Sigmoid colon (tissue), 7 donors: Measurements from ENCODE around the gene POLR1A. TPM values are rescaled to one million over a fixed set of nuclear protein-coding genes. Genes with fewer than 3 reads are reported as not detected.

Experiments used
- DNase-seq: peaks from one replicate; pipeline ENCODE4 v3.0.0-alpha.2; 2019
- H3K27ac ChIP-seq, 4 donors: fragments of 200-600 bp; sonication (generic); one replicate each; pipeline ENCODE4 v1.5.1; 2016 to 2019; ENCODE audit warnings: mild to moderate bottlenecking in 1 of 4
- H3K27me3 ChIP-seq, 3 donors: fragments of 200-600 bp; sonication (generic); one replicate each; pipeline ENCODE4 v1.5.1; 2019; ENCODE audit warnings: mild to moderate bottlenecking in 1 of 3
- H3K36me3 ChIP-seq, 4 donors: fragments of 200-600 bp; sonication (generic); one replicate each; pipeline ENCODE4 v1.5.1; 2016 to 2019
- H3K4me1 ChIP-seq, 4 donors: fragments of 200-600 bp; sonication (generic); one replicate each; pipeline ENCODE4 v1.5.1; 2017 to 2019
- H3K4me3 ChIP-seq, 4 donors: fragments of 200-600 bp; sonication (generic); one replicate each; pipeline ENCODE4 v1.5.1; 2017 to 2019; ENCODE audit warnings: mild to moderate bottlenecking in 2 of 4, moderate library complexity in 1 of 4
- H3K9me3 ChIP-seq, 4 donors: fragments of 200-600 bp in 3 of 4; sonication (generic) in 3 of 4; one replicate each; pipeline versions ENCODE4 v1.5.1 to v1.6.1; 2013 to 2019
- EP300 ChIP-seq, 4 donors: sonication (generic); formaldehyde crosslinking; IDR thresholded peaks; one replicate each; pipeline ENCODE4 v1.6.1; 2017; ENCODE audit warnings: antibody characterized with exemption in 4 of 4
- POLR2A ChIP-seq, 2 donors: fragments of 450-650 bp; IDR thresholded peaks; one replicate each; pipeline ENCODE4 v1.6.1; 2016; ENCODE audit warnings: antibody characterized with exemption in 2 of 2, mild to moderate bottlenecking in 2 of 2, moderate library complexity in 2 of 2
- POLR2AphosphoS5 ChIP-seq, 4 donors: sonication (generic); formaldehyde crosslinking; IDR thresholded peaks; one replicate each; pipeline ENCODE4 v1.6.1; 2017; ENCODE audit warnings: antibody characterized with exemption in 4 of 4
- WGBS, 2 donors: extraction: QIAGEN DNeasy Blood & Tissue Kit; methylation state at CpG; one replicate each; pipeline ENCODE4 v1.1.7; 2013; 5-methylcytosine and 5-hydroxymethylcytosine counted together
- intact Hi-C: fragments of 100-400 bp; cut with DNase I; formaldehyde crosslinking; loops from one replicate; pipeline ENCODE4 v1.15.1; 2023
- polyA plus RNA-seq, 3 donors: library from polyadenylated mRNA; stranded (reverse); fragments of 200-250 nt; gene quantifications; one replicate each; pipeline ENCODE4 v1.2.3, GENCODE V29; 2013
- small RNA-seq, 3 donors: library from RNA; depleted of rRNA; stranded (forward); fragments of <200 nt; gene quantifications; one replicate each; pipeline ENCODE3, GENCODE V24; 2016
- total RNA-seq, 4 donors: library from RNA; depleted of rRNA; stranded (reverse); fragments of >200 nt; gene quantifications; one replicate each; pipeline ENCODE4 v1.1.0, GENCODE V29; 2016
- TF ChIP-seq, protein P1 (sequence below), 4 experiments: fragments of 450-650 bp in 3 of 4; fragments of 200-600 bp in 1 of 4; IDR thresholded peaks; one replicate each; pipeline ENCODE4 v1.5.1; 2016 to 2019; ENCODE audit warnings: antibody characterized with exemption in 4 of 4, mild to moderate bottlenecking in 3 of 4, moderate library complexity in 2 of 4
- donor health status: healthy with polysubstance abuse.
- donor health status: Bipolar disorder and iron deficiency.
- donor health status: healthy.

Gene POLR1A
- total and polyA plus RNA-seq, 7 donors: 1.2 to 17.9 (median 10.1) TPM

DNA sequence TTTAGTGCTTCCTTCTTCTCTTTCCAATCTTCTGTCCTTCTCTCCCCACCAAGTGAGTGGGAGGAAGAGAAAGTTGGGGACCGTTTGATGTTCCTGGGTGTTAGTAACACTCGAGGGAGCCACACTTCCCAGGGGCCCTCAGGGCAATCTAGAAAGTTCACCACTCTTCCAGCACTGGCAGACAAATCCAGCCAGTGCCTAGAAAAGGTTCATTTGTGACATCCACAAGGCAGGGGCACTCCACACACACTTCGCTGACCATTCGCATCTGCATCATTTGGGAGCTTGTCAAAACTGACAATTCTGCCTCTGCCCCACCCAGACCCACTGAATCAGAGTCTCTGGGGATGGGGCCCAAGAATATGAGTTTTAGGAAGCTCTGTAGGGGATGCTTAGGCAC is 130.1 kb downstream of the POLR1A start:
- 60 to 81% methylated on average over 4 of the region's 4 CpGs for WGBS, 2 donors
- intact Hi-C loops: loop anchor here (5.0 kb wide), 1 partner anchor 88 kb away; the partner anchor contains the start of gene ST3GAL5
- H3K36me3 ChIP-seq: no peaks in the 10 kb centered on the region
- DNase-seq: no peak
- H3K4me1 ChIP-seq: peaks cover 0 to 14% (median 5%) of the 10 kb centered on the region in 4 donors
- H3K27ac ChIP-seq: no peak overlapping the region
- no peak overlapping the region for H3K4me3 ChIP-seq
- H3K9me3 ChIP-seq: no peaks in the 10 kb centered on the region
- H3K27me3 ChIP-seq: no peaks in the 10 kb centered on the region
- TF ChIP-seq POLR2AphosphoS5 (IDR thresholded peaks at IDR 0.05) (no peak), POLR2A (IDR thresholded peaks at IDR 0.05) (no peak), EP300 (IDR thresholded peaks at IDR 0.05) (no peak)
- TF ChIP-seq, protein P1, sequence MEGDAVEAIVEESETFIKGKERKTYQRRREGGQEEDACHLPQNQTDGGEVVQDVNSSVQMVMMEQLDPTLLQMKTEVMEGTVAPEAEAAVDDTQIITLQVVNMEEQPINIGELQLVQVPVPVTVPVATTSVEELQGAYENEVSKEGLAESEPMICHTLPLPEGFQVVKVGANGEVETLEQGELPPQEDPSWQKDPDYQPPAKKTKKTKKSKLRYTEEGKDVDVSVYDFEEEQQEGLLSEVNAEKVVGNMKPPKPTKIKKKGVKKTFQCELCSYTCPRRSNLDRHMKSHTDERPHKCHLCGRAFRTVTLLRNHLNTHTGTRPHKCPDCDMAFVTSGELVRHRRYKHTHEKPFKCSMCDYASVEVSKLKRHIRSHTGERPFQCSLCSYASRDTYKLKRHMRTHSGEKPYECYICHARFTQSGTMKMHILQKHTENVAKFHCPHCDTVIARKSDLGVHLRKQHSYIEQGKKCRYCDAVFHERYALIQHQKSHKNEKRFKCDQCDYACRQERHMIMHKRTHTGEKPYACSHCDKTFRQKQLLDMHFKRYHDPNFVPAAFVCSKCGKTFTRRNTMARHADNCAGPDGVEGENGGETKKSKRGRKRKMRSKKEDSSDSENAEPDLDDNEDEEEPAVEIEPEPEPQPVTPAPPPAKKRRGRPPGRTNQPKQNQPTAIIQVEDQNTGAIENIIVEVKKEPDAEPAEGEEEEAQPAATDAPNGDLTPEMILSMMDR (IDR thresholded peaks at IDR 0.05): no peak

- H3K4me3 ChIP-seq: no peak overlapping the region
- no peak for DNase-seq
- peaks cover 0 to 14% (median 5%) of the 10 kb centered on the region in 4 donors for H3K4me1 ChIP-seq
- no peaks in the 10 kb centered on the region for H3K9me3 ChIP-seq
- 52 to 67% methylated on average over 1 of the region's 1 CpG for WGBS, 2 donors
- no peak overlapping the region for H3K27ac ChIP-seq
- intact Hi-C loops: no loop called here
- no peaks in the 10 kb centered on the region for H3K27me3 ChIP-seq
- no peaks in the 10 kb centered on the region for H3K36me3 ChIP-seq
- TF ChIP-seq POLR2A (IDR thresholded peaks at IDR 0.05) (no peak), EP300 (IDR thresholded peaks at IDR 0.05) (no peak), POLR2AphosphoS5 (IDR thresholded peaks at IDR 0.05) (no peak)
- TF ChIP-seq, protein P1 (IDR thresholded peaks at IDR 0.05): no peak
Observed at GRCh38 chr2:85974390-85974789, 131.3 kb downstream of the POLR1A start.

- no peak overlapping the region for H3K27ac ChIP-seq
- intact Hi-C loops: no loop called here
- WGBS, 2 donors: 63 to 64% methylated on average over 1 of the region's 1 CpG
Observed at GRCh38 chr2:85972355-85972754, 133.3 kb downstream of the POLR1A start.

DNA sequence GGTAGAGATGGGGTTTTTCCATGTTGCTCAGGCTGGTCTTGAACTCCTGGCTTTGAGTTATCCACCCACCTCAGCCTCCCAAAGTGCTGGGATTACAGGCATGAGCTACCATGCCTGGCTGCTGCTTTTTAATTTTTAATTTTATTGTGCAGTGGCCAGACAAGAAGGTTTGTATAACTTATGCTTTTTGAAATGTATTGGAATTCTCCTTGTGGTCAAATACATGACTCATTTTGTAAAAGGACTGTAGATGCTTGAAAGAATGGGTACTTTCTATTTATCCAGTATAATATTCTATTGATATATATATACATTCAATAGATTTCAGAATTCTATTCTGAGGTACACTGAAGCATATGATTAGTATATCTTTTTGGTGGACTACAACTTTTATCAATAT is 134.3 kb downstream of the POLR1A start:
- intact Hi-C loops: no loop called here
- no peak for DNase-seq
- H3K27ac ChIP-seq: no peak overlapping the region
- no peaks in the 10 kb centered on the region for H3K9me3 ChIP-seq
- H3K27me3 ChIP-seq: no peaks in the 10 kb centered on the region
- H3K4me1 ChIP-seq: no peaks in the 10 kb centered on the region
- no peaks in the 10 kb centered on the region for H3K36me3 ChIP-seq
- no peak overlapping the region for H3K4me3 ChIP-seq
- TF ChIP-seq POLR2A (IDR thresholded peaks at IDR 0.05) (no peak), POLR2AphosphoS5 (IDR thresholded peaks at IDR 0.05) (no peak), EP300 (IDR thresholded peaks at IDR 0.05) (no peak)
- TF ChIP-seq, protein P1 (IDR thresholded peaks at IDR 0.05): no peak

More at GRCh38 chr2:85972355-85972754, 133.3 kb downstream of the POLR1A start:
- no peak overlapping the region for H3K4me3 ChIP-seq
- H3K4me1 ChIP-seq: no peaks in the 10 kb centered on the region
- no peaks in the 10 kb centered on the region for H3K36me3 ChIP-seq
- DNase-seq: no peak
- H3K27me3 ChIP-seq: no peaks in the 10 kb centered on the region
- no peak for TF ChIP-seq EP300 (IDR thresholded peaks at IDR 0.05)
- no peak for TF ChIP-seq POLR2AphosphoS5 (IDR thresholded peaks at IDR 0.05)
- TF ChIP-seq, protein P1 (IDR thresholded peaks at IDR 0.05): no peak
- TF ChIP-seq POLR2A (IDR thresholded peaks at IDR 0.05): no peak
- no peaks in the 10 kb centered on the region for H3K9me3 ChIP-seq

Small RNAs within 50 kb of the gene (small RNA-seq; reads per million reads assigned to genes)
- 4,235 to 13,349 (median 11,649) reads per million in 3 donors for gene SNORD94

Other genes with a start within 250 kb of the POLR1A start
- 10 to 100 TPM; 16.1 to 24.2 (median 17.9) TPM for gene ST3GAL5, start 216.9 kb downstream of the POLR1A start, total RNA-seq
- gene ST3GAL5, start 216.9 kb downstream of the POLR1A start, polyA plus RNA-seq: 1 to 10 TPM; 2.8 to 9.7 (median 8.4) TPM
- 10 to 100 TPM; 44.9 to 94.2 (median 58.7) TPM for gene PTCD3, start 349 bp upstream of the POLR1A start, total RNA-seq
- gene PTCD3, start 349 bp upstream of the POLR1A start, polyA plus RNA-seq: 10 to 100 TPM in 2 of 3 donors, 1 to 10 TPM in 1; 7.8 to 31.8 (median 16.6) TPM
- 10 to 100 TPM; 46.1 to 48.2 (median 48.2) TPM for gene IMMT, start 89.6 kb upstream of the POLR1A start, total RNA-seq
- gene IMMT, start 89.6 kb upstream of the POLR1A start, polyA plus RNA-seq: 10 to 100 TPM; 60.1 to 90.2 (median 73.1) TPM
- 10 to 100 TPM; 17.7 to 31.4 (median 27.7) TPM for gene MRPL35, start 93.6 kb upstream of the POLR1A start, total RNA-seq
- gene MRPL35, start 93.6 kb upstream of the POLR1A start, polyA plus RNA-seq: 10 to 100 TPM; 47.4 to 89.5 (median 68.2) TPM
- 10 to 100 TPM; 44.9 to 98.0 (median 70.6) TPM for gene REEP1, start 231.7 kb upstream of the POLR1A start, total RNA-seq
- gene REEP1, start 231.7 kb upstream of the POLR1A start, polyA plus RNA-seq: 1 to 10 TPM in 2 of 3 donors, under 1 TPM in 1; 0.23 to 4.5 (median 1.8) TPM